Mesothelial cell of epicardium (in vitro differentiated cells): ENCODE results near the gene ADAMTS10. TPM values are rescaled to one million over a fixed set of nuclear protein-coding genes. Genes with fewer than 3 reads are reported as not detected.

Source experiments
- DNase-seq, 2 experiments: peaks; one replicate each; pipeline ENCODE4 v3.0.0; 2021; ENCODE audit warnings: low spot score in 2 of 2; ENCODE audit not compliant: unreplicated experiment in 2 of 2
- H3K27ac Mint-ChIP-seq: 2 replicates; pipeline ENCODE4 v1.8.0; 2021; ENCODE audit warnings: mixed read lengths
- H3K27me3 Mint-ChIP-seq: 2 replicates; pipeline ENCODE4 v1.8.0; 2021; ENCODE audit warnings: low read depth, mixed read lengths
- H3K36me3 Mint-ChIP-seq: 2 replicates; pipeline ENCODE4 v1.8.0; 2021; ENCODE audit warnings: mixed read lengths
- H3K4me1 Mint-ChIP-seq: 2 replicates; pipeline ENCODE4 v1.8.0; 2021; ENCODE audit warnings: mixed read lengths
- H3K4me3 Mint-ChIP-seq: 2 replicates; pipeline ENCODE4 v1.8.0; 2021; ENCODE audit warnings: mild to moderate bottlenecking, moderate library complexity, mixed read lengths
- H3K9me3 Mint-ChIP-seq: 2 replicates; pipeline ENCODE4 v1.8.0; 2021; ENCODE audit warnings: mixed read lengths
- CTCF ChIP-seq: fragments of 200-600 bp; sonication (generic); IDR thresholded peaks from one replicate; pipeline ENCODE4 v1.5.0; 2021; ENCODE audit warnings: antibody characterized with exemption; ENCODE audit not compliant: unreplicated experiment
- total RNA-seq: library from RNA; stranded (reverse); gene quantifications from 3 replicates; pipeline ENCODE4 v1.2.1, GENCODE V29; 2021

ADAMTS10 gene
- total RNA-seq, 1 donor from 2014 or later: 182 TPM

DNA sequence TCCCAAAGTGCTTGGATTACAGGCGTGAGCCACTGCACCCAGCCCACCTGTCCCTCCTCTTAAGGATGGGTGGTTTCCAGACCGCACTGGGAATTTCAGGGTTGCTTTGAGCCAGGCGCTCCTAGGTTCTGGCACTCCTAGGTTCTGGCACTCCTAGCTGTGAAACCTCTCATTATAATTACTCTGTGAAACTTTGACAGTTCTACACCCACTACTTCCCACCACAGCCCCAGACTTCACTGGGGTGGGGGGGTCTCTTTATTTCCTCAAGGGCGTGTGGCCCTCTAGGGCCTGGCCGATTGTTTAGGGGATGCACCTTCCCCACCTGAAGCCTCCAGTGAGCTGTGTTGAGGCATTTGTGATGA is 2.3 kb upstream of the ADAMTS10 start:
- TF ChIP-seq CTCF: no peak
- Mint-ChIP-seq H3K4me1 (peaks cover 23% of the 10 kb centered on the region), H3K4me3 (peak overlapping the region; percentile 65), H3K27me3 (peaks cover 4% of the 10 kb centered on the region), H3K36me3 (peaks cover 4% of the 10 kb centered on the region), H3K9me3 (no peaks in the 10 kb centered on the region), H3K27ac (peak overlapping the region; percentile 64)
- DNase-seq: no peak

DNA sequence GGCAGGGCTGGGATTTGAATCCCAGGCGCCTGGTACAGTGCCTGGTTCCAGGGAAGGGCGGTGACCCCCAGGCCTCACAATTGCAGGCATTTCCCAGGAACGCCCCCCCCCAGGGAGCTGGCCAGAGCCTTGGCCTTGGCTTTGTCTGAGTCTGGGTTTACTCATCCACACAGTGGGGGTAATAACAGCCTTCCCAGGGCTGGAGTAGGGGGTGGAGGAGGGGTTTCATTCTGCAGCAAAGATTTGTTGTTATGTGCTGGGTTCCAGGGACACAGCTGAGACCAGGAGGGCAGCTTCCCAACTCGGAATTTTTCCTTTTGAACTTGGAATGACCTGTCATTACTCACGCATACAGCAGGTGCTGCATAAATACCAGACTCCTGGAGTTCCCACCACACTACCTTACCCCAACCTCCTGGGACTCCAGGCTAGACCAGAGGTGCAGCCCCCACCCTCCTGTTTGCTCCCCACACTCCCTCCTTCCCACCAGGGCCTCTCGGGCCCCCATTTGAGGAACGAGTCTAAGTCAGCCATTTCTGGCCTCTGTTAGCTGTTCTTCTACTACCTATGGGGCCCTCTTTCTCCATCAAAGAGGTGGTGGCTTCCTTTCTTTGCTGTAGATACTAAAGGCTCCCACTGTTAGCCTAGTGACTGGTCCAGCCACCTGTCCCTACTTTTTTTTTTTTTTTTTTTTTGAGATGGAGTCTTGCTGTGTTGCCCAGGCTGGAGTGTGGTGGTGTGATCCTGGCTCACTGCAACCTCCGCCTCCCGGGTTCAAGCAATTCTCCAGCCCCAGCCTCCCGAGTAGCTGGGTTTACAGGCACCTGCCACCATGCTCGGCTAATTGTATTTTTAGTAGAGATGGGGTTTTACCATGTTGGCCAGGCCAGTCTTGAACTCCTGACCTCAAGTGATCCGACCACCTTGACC is 1.6 kb upstream of the ADAMTS10 start:
- peak overlapping the region; percentile 90 for H3K27ac Mint-ChIP-seq
- peaks cover 26% of the 10 kb centered on the region for H3K4me1 Mint-ChIP-seq
- TF ChIP-seq CTCF: no peak
- H3K36me3 Mint-ChIP-seq: peaks cover 7% of the 10 kb centered on the region
- peak overlapping the region; percentile 65 for H3K4me3 Mint-ChIP-seq
- no peaks in the 10 kb centered on the region for H3K9me3 Mint-ChIP-seq
- H3K27me3 Mint-ChIP-seq: peaks cover 4% of the 10 kb centered on the region
- no peak for DNase-seq

- Mint-ChIP-seq H3K9me3 (no peaks in the 10 kb centered on the region), H3K4me1 (peaks cover 32% of the 10 kb centered on the region), H3K27ac (no peak overlapping the region), H3K36me3 (peaks cover 13% of the 10 kb centered on the region), H3K27me3 (peaks cover 2% of the 10 kb centered on the region), H3K4me3 (peak overlapping the region; percentile 65)
- TF ChIP-seq CTCF: no peak
- no peak for DNase-seq
Observed at GRCh38 chr19:8611391-8611876, 919 bp upstream of the ADAMTS10 start.

DNA sequence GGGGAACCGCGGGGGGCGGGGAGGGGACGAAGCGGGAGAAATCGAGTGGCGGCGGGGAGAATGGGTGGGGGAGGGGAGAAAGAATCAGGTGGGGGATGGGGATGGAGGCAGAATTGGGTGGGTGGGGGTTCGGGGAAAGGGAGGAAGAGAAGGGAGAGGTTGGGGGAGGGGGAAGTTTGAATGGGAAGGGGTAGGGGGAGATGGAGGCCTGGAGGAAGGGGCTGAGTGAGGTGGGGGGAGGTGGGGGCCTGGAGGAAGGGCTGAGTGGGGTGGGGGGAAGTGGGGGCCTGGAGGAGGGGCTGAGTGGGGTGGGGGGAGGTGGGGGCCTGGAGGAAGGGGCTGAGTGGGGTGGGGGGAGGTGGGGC is 403 bp upstream of the ADAMTS10 start:
- Mint-ChIP-seq H3K36me3 (peaks cover 17% of the 10 kb centered on the region), H3K27ac (no peak overlapping the region), H3K9me3 (no peaks in the 10 kb centered on the region), H3K4me1 (peaks cover 32% of the 10 kb centered on the region), H3K4me3 (no peak overlapping the region), H3K27me3 (peaks cover 2% of the 10 kb centered on the region)
- no peak for TF ChIP-seq CTCF
- DNase-seq: no peak

- Mint-ChIP-seq H3K4me1 (peaks cover 32% of the 10 kb centered on the region), H3K4me3 (peak overlapping the region; percentile 94), H3K27me3 (no peaks in the 10 kb centered on the region), H3K9me3 (no peaks in the 10 kb centered on the region), H3K36me3 (peaks cover 29% of the 10 kb centered on the region), H3K27ac (peak overlapping the region; percentile 93)
- peak in 1 of 2 experiments; percentile 58 for DNase-seq
- no peak for TF ChIP-seq CTCF
Observed at GRCh38 chr19:8609279-8610040, 1.1 kb downstream of the ADAMTS10 start.
